COLO668 (cell line): Measurements from ENCODE around the gene ARMH4.

Source experiments
- DNase-seq: peaks from one replicate; lab custom pipeline; 2025; ENCODE audit not compliant: unreplicated experiment; lab: John Stamatoyannopoulos, UW

ARMH4 gene

GRCh38 chr14:58059126-58059525 is 92.9 kb downstream of the ARMH4 start:
- no peak for DNase-seq

GRCh38 chr14:58055497-58056010 is 96.5 kb downstream of the ARMH4 start:
- DNase-seq: no peak

- DNase-seq: no peak
These were observed 97.9 kb downstream of the ARMH4 start for GRCh38 chr14:58054100-58054499.

- DNase-seq: no peak
These were observed 103.8 kb downstream of the ARMH4 start for GRCh38 chr14:58048219-58048618.

- no peak for DNase-seq
These were observed 124.1 kb downstream of the ARMH4 start for GRCh38 chr14:58027904-58028303.

- no peak for DNase-seq
These were observed 125.0 kb downstream of the ARMH4 start for GRCh38 chr14:58026967-58027366.

GRCh38 chr14:58026219-58026618 is 125.8 kb downstream of the ARMH4 start:
- no peak for DNase-seq

- no peak for DNase-seq
These were observed 137.2 kb downstream of the ARMH4 start for GRCh38 chr14:58014778-58015177.

- no peak for DNase-seq
These were observed 149.4 kb downstream of the ARMH4 start for GRCh38 chr14:58002618-58003017.

GRCh38 chr14:57999979-58000378 is 152.0 kb downstream of the ARMH4 start:
- DNase-seq: no peak

GRCh38 chr14:57999471-57999870 is 152.5 kb downstream of the ARMH4 start:
- no peak for DNase-seq

GRCh38 chr14:57998766-57999165 is 153.2 kb downstream of the ARMH4 start:
- DNase-seq: no peak

- DNase-seq: no peak
These were observed 160.7 kb downstream of the ARMH4 start for GRCh38 chr14:57991353-57991752.

GRCh38 chr14:57988445-57988844 is 163.6 kb downstream of the ARMH4 start:
- DNase-seq: no peak

GRCh38 chr14:57987596-57988300 is 164.3 kb downstream of the ARMH4 start:
- no peak for DNase-seq

- DNase-seq: no peak
These were observed 165.0 kb downstream of the ARMH4 start for GRCh38 chr14:57987051-57987450.

- DNase-seq: peak; percentile 63
These were observed 169.0 kb downstream of the ARMH4 start for GRCh38 chr14:57982804-57983634.

- DNase-seq: no peak
These were observed 170.0 kb downstream of the ARMH4 start for GRCh38 chr14:57981817-57982560.

GRCh38 chr14:57979376-57980048 is 172.5 kb downstream of the ARMH4 start:
- DNase-seq: no peak

- DNase-seq: no peak
These were observed 175.3 kb downstream of the ARMH4 start for GRCh38 chr14:57976701-57977100.

- DNase-seq: no peak
These were observed 177.1 kb downstream of the ARMH4 start for GRCh38 chr14:57974896-57975295.
